HEK293 (cell line): Measurements from ENCODE around the gene TEDDM1.

Source experiments
- CTCF ChIP-seq: fragments of 450-650 bp; formaldehyde crosslinking; IDR thresholded peaks from 2 replicates; pipeline ENCODE4 v1.5.1; 2016; ENCODE audit warnings: missing biosample characterization, missing genetic modification characterization
- PRDM1 ChIP-seq: fragments of 450-650 bp; formaldehyde crosslinking; IDR thresholded peaks from 2 replicates; pipeline ENCODE4; 2016; ENCODE audit warnings: missing biosample characterization, missing genetic modification characterization
- ZNF621 ChIP-seq: fragments of 450-650 bp; formaldehyde crosslinking; IDR thresholded peaks from 2 replicates; pipeline ENCODE4 v1.5.1; 2017; ENCODE audit warnings: missing biosample characterization, missing genetic modification characterization
- ZNF670 ChIP-seq: fragments of 450-650 bp; formaldehyde crosslinking; IDR thresholded peaks from 2 replicates; pipeline ENCODE4 v1.5.1; 2016; ENCODE audit warnings: missing biosample characterization, missing genetic modification characterization, low read depth
- TF ChIP-seq, protein P1 (sequence below): fragments of 450-650 bp; formaldehyde crosslinking; IDR thresholded peaks from 2 replicates; pipeline ENCODE4 v1.5.1; 2016; ENCODE audit warnings: missing biosample characterization, missing genetic modification characterization, low read depth

DNA sequence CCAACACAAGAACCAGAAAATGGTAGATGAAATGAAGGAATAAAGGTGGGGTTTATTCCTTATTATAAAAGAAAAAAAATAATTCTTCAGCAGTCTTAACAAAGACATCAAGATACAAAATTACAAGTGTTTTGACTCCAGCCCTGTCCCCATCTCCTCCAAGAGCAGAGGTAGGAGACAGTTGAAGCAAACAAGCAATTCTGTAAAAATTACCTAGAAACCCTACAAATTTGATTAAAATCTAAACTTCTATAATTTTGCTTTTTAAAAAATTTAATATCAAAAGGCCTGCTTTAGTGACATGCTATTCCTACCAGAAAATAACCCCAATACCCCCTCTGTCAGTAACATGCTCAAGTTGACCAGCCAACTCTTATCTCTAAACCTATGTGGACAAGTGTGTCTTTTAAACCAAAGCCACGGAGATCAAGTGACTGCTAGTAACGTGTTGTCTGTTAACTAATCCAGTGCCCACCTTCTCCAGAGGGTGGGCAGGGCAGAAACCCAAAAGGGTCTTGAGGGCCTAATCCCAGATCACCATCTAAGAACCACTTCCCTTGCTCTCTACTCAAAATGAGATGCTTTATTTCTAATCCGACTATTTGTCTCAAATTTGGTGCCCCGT, 17.3 kb downstream of the TEDDM1 start:
- no peak for TF ChIP-seq PRDM1 (tag by site-specific recombination)
- no peak for TF ChIP-seq CTCF (tag by site-specific recombination)
- no peak for TF ChIP-seq ZNF670 (tag by site-specific recombination)
- TF ChIP-seq, protein P1, sequence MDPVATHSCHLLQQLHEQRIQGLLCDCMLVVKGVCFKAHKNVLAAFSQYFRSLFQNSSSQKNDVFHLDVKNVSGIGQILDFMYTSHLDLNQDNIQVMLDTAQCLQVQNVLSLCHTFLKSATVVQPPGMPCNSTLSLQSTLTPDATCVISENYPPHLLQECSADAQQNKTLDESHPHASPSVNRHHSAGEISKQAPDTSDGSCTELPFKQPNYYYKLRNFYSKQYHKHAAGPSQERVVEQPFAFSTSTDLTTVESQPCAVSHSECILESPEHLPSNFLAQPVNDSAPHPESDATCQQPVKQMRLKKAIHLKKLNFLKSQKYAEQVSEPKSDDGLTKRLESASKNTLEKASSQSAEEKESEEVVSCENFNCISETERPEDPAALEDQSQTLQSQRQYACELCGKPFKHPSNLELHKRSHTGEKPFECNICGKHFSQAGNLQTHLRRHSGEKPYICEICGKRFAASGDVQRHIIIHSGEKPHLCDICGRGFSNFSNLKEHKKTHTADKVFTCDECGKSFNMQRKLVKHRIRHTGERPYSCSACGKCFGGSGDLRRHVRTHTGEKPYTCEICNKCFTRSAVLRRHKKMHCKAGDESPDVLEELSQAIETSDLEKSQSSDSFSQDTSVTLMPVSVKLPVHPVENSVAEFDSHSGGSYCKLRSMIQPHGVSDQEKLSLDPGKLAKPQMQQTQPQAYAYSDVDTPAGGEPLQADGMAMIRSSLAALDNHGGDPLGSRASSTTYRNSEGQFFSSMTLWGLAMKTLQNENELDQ (tag by site-specific recombination) = no peak
- TF ChIP-seq ZNF621 = no peak
